H9 (cell line): ENCODE results near the gene RNLS. TPM values are rescaled to one million over a fixed set of nuclear protein-coding genes. Genes with fewer than 3 reads are reported as not detected.

Experiments
- DNase-seq: peaks from one replicate; pipeline ENCODE4 v3.0.0-alpha.2; 2017
- H2AFZ ChIP-seq: one replicate; pipeline ENCODE4 v1.6.1; 2013; ENCODE audit warnings: mild to moderate bottlenecking, low read length, control low read depth, moderate library complexity
- H2AK5ac ChIP-seq: 2 replicates; pipeline ENCODE4 v1.6.1; 2013; ENCODE audit warnings: low read length, control low read depth, mixed read lengths; ENCODE audit not compliant: insufficient read length
- H2BK120ac ChIP-seq: one replicate; pipeline ENCODE4 v1.6.1; 2013; ENCODE audit warnings: low read depth, mild to moderate bottlenecking, low read length, control low read depth, inconsistent platforms; ENCODE audit not compliant: poor library complexity, severe bottlenecking
- H2BK12ac ChIP-seq: 2 replicates; pipeline ENCODE4 v1.6.1; 2013; ENCODE audit warnings: low read length, control low read depth, mixed read lengths, low read depth; ENCODE audit not compliant: insufficient read length
- H2BK15ac ChIP-seq: 2 replicates; pipeline ENCODE4 v1.6.1; 2013; ENCODE audit warnings: low read depth, low read length, control low read depth
- H2BK20ac ChIP-seq: one replicate; pipeline ENCODE4 v1.6.1; 2013; ENCODE audit warnings: low read depth, mild to moderate bottlenecking, low read length, control low read depth, inconsistent platforms; ENCODE audit not compliant: poor library complexity, severe bottlenecking
- H2BK5ac ChIP-seq: 2 replicates; pipeline ENCODE4 v1.6.1; 2013; ENCODE audit warnings: low read length, control low read depth, mixed read lengths; ENCODE audit not compliant: insufficient read length
- H3K14ac ChIP-seq: 2 replicates; pipeline ENCODE4 v1.6.1; 2013; ENCODE audit warnings: low read length, control low read depth; ENCODE audit not compliant: insufficient read depth
- H3K18ac ChIP-seq: 2 replicates; pipeline ENCODE4 v1.6.1; 2013; ENCODE audit warnings: low read depth, mild to moderate bottlenecking, mixed read lengths, low read length, control low read depth; ENCODE audit not compliant: insufficient read length
- H3K23ac ChIP-seq: 2 replicates; pipeline ENCODE4 v1.6.1; 2013; ENCODE audit warnings: low read length, control low read depth, mixed read lengths, low read depth; ENCODE audit not compliant: insufficient read length
- H3K23me2 ChIP-seq: 2 replicates; pipeline ENCODE4 v1.6.1; 2013; ENCODE audit warnings: low read depth, mild to moderate bottlenecking, mixed read lengths, low read length, control low read depth; ENCODE audit not compliant: insufficient read length, poor library complexity, severe bottlenecking
- H3K27ac ChIP-seq: 2 replicates; pipeline ENCODE4 v1.5.1; 2013; ENCODE audit warnings: low read length, control low read depth, mixed read lengths, low read depth; ENCODE audit not compliant: insufficient read length
- H3K27me3 ChIP-seq: 2 replicates; pipeline ENCODE4 v1.6.1; 2013; ENCODE audit warnings: low read length, control low read depth, inconsistent platforms; ENCODE audit not compliant: insufficient read depth
- H3K4ac ChIP-seq: 2 replicates; pipeline ENCODE4 v1.6.1; 2013; ENCODE audit warnings: low read depth, mild to moderate bottlenecking, control low read depth, inconsistent platforms, low read length, moderate library complexity
- H3K4me1 ChIP-seq: 2 replicates; pipeline ENCODE4 v1.6.1; 2013; ENCODE audit warnings: low read length, control low read depth, inconsistent platforms; ENCODE audit not compliant: insufficient read depth
- H3K4me2 ChIP-seq: 2 replicates; pipeline ENCODE4 v1.6.1; 2013; ENCODE audit warnings: low read length, control low read depth, mixed read lengths; ENCODE audit not compliant: insufficient read length, insufficient read depth
- H3K56ac ChIP-seq: 2 replicates; pipeline ENCODE4 v1.6.1; 2013; ENCODE audit warnings: low read depth, mild to moderate bottlenecking, mixed read lengths, low read length, control low read depth; ENCODE audit not compliant: insufficient read length
- H3K79me1 ChIP-seq: 2 replicates; pipeline ENCODE4 v1.6.1; 2013; ENCODE audit warnings: low read depth, mild to moderate bottlenecking, moderate library complexity, low read length, control low read depth, inconsistent platforms; ENCODE audit not compliant: insufficient read depth, poor library complexity, severe bottlenecking
- H3K79me2 ChIP-seq: 2 replicates; pipeline ENCODE4 v1.6.1; 2013; ENCODE audit warnings: low read length, control low read depth, inconsistent platforms; ENCODE audit not compliant: insufficient read depth
- H3K9ac ChIP-seq: 2 replicates; pipeline ENCODE4 v1.6.1; 2013; ENCODE audit warnings: low read length, control low read depth, mixed read lengths; ENCODE audit not compliant: insufficient read length; ENCODE audit errors: extremely low read depth
- H3K9me3 ChIP-seq: one replicate; pipeline ENCODE4 v1.6.1; 2013; ENCODE audit warnings: low read depth, low read length, inconsistent platforms; ENCODE audit not compliant: control insufficient read depth
- H3T11ph ChIP-seq: one replicate; pipeline ENCODE4 v1.6.1; 2013; ENCODE audit warnings: mild to moderate bottlenecking, low read length, control low read depth, inconsistent platforms
- H4K20me1 ChIP-seq: one replicate; pipeline ENCODE4 v1.6.1; 2013; ENCODE audit not compliant: control insufficient read depth, insufficient read length, insufficient read depth
- H4K5ac ChIP-seq: 2 replicates; pipeline ENCODE4 v1.6.1; 2013; ENCODE audit warnings: low read depth, mild to moderate bottlenecking, mixed read lengths, low read length, control low read depth; ENCODE audit not compliant: insufficient read length
- H4K8ac ChIP-seq: replicated peaks from 2 replicates; pipeline ENCODE4 v1.6.1; 2013; ENCODE audit warnings: low read length, control low read depth, mixed read lengths, low read depth; ENCODE audit not compliant: insufficient read length
- H4K91ac ChIP-seq: 2 replicates; pipeline ENCODE4 v1.6.1; 2013; ENCODE audit warnings: low read depth, mild to moderate bottlenecking, moderate library complexity, mixed read lengths, low read length, control low read depth; ENCODE audit not compliant: insufficient read length
- H3K27ac Mint-ChIP-seq, 3 experiments: 2 replicates in 2 of 3; 3 replicates in 1 of 3; pipeline ENCODE4 v1.8.0; 2020 to 2021; ENCODE audit warnings: mixed read lengths in 3 of 3, mild to moderate bottlenecking in 1 of 3, moderate library complexity in 1 of 3
- H3K27me3 Mint-ChIP-seq: 2 replicates; pipeline ENCODE4 v1.8.0; 2021; ENCODE audit warnings: low read depth, mild to moderate bottlenecking, moderate library complexity, mixed read lengths
- H3K36me3 Mint-ChIP-seq, 3 experiments: 2 replicates in 2 of 3; 3 replicates in 1 of 3; pipeline ENCODE4 v1.8.0; 2020 to 2021; ENCODE audit warnings: low read depth in 3 of 3, mixed read lengths in 3 of 3; ENCODE audit not compliant: insufficient read depth in 1 of 3
- H3K4me1 Mint-ChIP-seq, 2 experiments: 2 replicates each; pipeline ENCODE4 v1.8.0; 2020; ENCODE audit warnings: mixed read lengths in 2 of 2
- H3K4me3 Mint-ChIP-seq, 2 experiments: 2 replicates in 1 of 2; 3 replicates in 1 of 2; pipeline ENCODE4 v1.8.0; 2020 to 2021; ENCODE audit warnings: mild to moderate bottlenecking in 2 of 2, mixed read lengths in 2 of 2, moderate library complexity in 1 of 2
- H3K9me3 Mint-ChIP-seq, 2 experiments: 2 replicates in 1 of 2; 3 replicates in 1 of 2; pipeline ENCODE4 v1.8.0; 2020; ENCODE audit warnings: mild to moderate bottlenecking in 2 of 2, mixed read lengths in 2 of 2, moderate library complexity in 1 of 2
- total RNA-seq: library from RNA; stranded (reverse); gene quantifications from 2 replicates; pipeline ENCODE4 v1.2.1, GENCODE V29; 2021
- TF ChIP-seq, protein P1 (sequence below): fragments of 200-600 bp; sonication (generic); conservative IDR thresholded peaks from 3 replicates; pipeline ENCODE4 v1.8.0; 2021; ENCODE audit warnings: antibody characterized with exemption, mild to moderate bottlenecking

Gene RNLS
- total RNA-seq, 1 experiment from 2014 or later = 7.5 TPM

DNA sequence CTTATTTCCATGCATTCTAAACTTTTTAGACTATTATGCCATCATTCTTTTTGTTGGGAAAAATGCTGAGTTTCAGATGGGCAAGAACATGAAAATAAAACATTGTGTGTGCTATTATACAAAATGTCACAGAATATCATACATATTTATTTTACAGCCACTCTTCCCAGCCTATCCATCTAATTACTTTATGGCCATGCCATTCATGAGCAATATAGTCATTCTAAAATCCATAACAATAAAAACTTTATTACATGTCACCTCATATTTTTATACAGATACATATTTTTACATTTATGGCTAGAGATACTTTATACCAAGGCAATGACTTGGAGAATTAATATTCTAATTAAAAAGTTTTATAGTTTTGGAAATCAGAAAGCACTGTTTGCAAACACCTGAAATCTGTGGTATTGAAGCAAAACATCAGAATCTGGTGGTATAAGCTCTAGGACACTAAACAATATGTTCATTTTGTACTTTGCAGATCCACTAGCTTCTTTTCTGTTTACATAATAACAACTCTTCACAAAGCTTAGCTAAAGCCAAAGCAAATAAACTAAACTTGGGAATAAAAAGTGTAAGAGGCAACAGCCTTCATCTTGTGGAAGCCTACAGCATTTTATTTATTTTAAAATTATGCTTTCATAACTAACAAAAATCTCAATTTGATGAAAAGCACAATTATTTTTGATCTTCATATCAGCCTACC, 210.1 kb downstream of the RNLS start:
- Histone ChIP-seq H3K27ac (no peak overlapping the region), H2BK120ac (no peak overlapping the region), H3K4me1 (no peaks in the 10 kb centered on the region), H3K14ac (no peak overlapping the region), H3K18ac (no peak overlapping the region), H3T11ph (no peak overlapping the region), H2BK5ac (no peak overlapping the region), H2BK15ac (no peak overlapping the region), H3K4me2 (no peak overlapping the region), H4K91ac (no peak overlapping the region), H3K4ac (no peak overlapping the region), H3K23me2 (no peaks in the 10 kb centered on the region), H3K27me3 (no peaks in the 10 kb centered on the region), H3K79me2 (no peaks in the 10 kb centered on the region), H3K9ac (no peak overlapping the region), H3K23ac (no peak overlapping the region), H2BK20ac (no peak overlapping the region), H4K8ac (no peak overlapping the region), H2AFZ (no peak overlapping the region), H2BK12ac (no peak overlapping the region), H3K79me1 (no peaks in the 10 kb centered on the region), H3K9me3 (no peaks in the 10 kb centered on the region), H3K56ac (no peak overlapping the region), H4K20me1 (no peaks in the 10 kb centered on the region), H2AK5ac (no peak overlapping the region), H4K5ac (no peak overlapping the region)
- Mint-ChIP-seq H3K4me1 (no peaks in the 10 kb centered on the region), H3K4me3 (no peak overlapping the region), H3K27ac (no peak overlapping the region), H3K36me3 (no peaks in the 10 kb centered on the region), H3K9me3 (no peaks in the 10 kb centered on the region), H3K27me3 (no peaks in the 10 kb centered on the region)
- no peak for DNase-seq
- TF ChIP-seq, protein P1, sequence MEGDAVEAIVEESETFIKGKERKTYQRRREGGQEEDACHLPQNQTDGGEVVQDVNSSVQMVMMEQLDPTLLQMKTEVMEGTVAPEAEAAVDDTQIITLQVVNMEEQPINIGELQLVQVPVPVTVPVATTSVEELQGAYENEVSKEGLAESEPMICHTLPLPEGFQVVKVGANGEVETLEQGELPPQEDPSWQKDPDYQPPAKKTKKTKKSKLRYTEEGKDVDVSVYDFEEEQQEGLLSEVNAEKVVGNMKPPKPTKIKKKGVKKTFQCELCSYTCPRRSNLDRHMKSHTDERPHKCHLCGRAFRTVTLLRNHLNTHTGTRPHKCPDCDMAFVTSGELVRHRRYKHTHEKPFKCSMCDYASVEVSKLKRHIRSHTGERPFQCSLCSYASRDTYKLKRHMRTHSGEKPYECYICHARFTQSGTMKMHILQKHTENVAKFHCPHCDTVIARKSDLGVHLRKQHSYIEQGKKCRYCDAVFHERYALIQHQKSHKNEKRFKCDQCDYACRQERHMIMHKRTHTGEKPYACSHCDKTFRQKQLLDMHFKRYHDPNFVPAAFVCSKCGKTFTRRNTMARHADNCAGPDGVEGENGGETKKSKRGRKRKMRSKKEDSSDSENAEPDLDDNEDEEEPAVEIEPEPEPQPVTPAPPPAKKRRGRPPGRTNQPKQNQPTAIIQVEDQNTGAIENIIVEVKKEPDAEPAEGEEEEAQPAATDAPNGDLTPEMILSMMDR = no peak
